ENCODE measurements around the gene COX14. TPM values are rescaled to one million over a fixed set of nuclear protein-coding genes. Genes with fewer than 3 reads are reported as not detected.

Gene COX14
- total RNA-seq, 1 experiment from 2014 or later: 74.5 TPM

GRCh38 chr12:50069069-50069468 is 43.0 kb upstream of the COX14 start:
- no peak for ATAC-seq

GRCh38 chr12:50069539-50069938 is 42.5 kb upstream of the COX14 start:
- ChIA-PET POLR2A (no interaction called here), CTCF (interaction anchor here (0.7 to 3.3 kb wide), 3 partner anchors 13 to 102 kb away, joined by 5 to 30 read pairs (median 6); no protein-coding TSS in a partner anchor)
- no TSS peak for BruUV-seq (replicated peaks)

More at GRCh38 chr12:50069069-50069468, 43.0 kb upstream of the COX14 start:
- CTCF ChIA-PET: interaction anchor here (0.7 to 3.3 kb wide), 3 partner anchors 13 to 102 kb away, joined by 5 to 30 read pairs (median 6); no protein-coding TSS in a partner anchor
- Histone ChIP-seq H3K9me3 (ENCODE audit: control insufficient read depth, insufficient read depth, low read depth, low read length) (no peaks in the 10 kb centered on the region), H3K4me3 (ENCODE audit: low read depth in 2 of 2, low read length in 2 of 2) (no peak overlapping the region), H3K4me1 (ENCODE audit: control insufficient read depth, insufficient read depth, low read length) (0 out of 2 replicates have a peak, but pooled peaks cover 3% of the 10 kb centered on the region), H3K27me3 (ENCODE audit: control insufficient read depth, insufficient read depth, low read length) (no peaks in the 10 kb centered on the region), H3K27ac (ENCODE audit: low read length) (no peak overlapping the region), H3K36me3 (ENCODE audit: control insufficient read depth, insufficient read depth, low read length) (no peaks in the 10 kb centered on the region)
- TF ChIP-seq SIN3A (IDR thresholded peaks at IDR 0.05; ENCODE audit: borderline replicate concordance, insufficient read depth, low read depth, low read length) (no peak), TCF7L2 (IDR thresholded peaks at IDR 0.05; ENCODE audit: low read depth, low read length) (no peak), POLR2AphosphoS5 (IDR thresholded peaks at IDR 0.05; ENCODE audit: low read depth, low read length) (no peak), REST (IDR thresholded peaks at IDR 0.05; ENCODE audit: insufficient read depth in 1 of 2, low read depth in 2 of 2, low read length in 1 of 2) (no peak), CTCF (IDR thresholded peaks at IDR 0.05) (no peak)
- POLR2A ChIA-PET: no interaction called here
- intact Hi-C loops (cut with micrococcal nuclease; ENCODE audit: unreplicated experiment): no loop called here
- BruUV-seq (replicated peaks): no TSS peak
- no peak for DNase-seq (ENCODE audit: low read depth, low spot score)
- in situ Hi-C loops (cut with HindIII; ENCODE audit: low pct_unique_long_range_greater_than_20kb, low sequenced_read_pairs): no loop called here

More at GRCh38 chr12:50069539-50069938, 42.5 kb upstream of the COX14 start:
- no peak for DNase-seq (ENCODE audit: low read depth, low spot score)
- no peaks in the 10 kb centered on the region for H3K27me3 ChIP-seq (ENCODE audit: control insufficient read depth, insufficient read depth, low read length)
- no peaks in the 10 kb centered on the region for H3K36me3 ChIP-seq (ENCODE audit: control insufficient read depth, insufficient read depth, low read length)
- TF ChIP-seq POLR2AphosphoS5 (IDR thresholded peaks at IDR 0.05; ENCODE audit: low read depth, low read length): no peak
- TF ChIP-seq REST (IDR thresholded peaks at IDR 0.05; ENCODE audit: insufficient read depth in 1 of 2, low read depth in 2 of 2, low read length in 1 of 2): no peak
- TF ChIP-seq CTCF (IDR thresholded peaks at IDR 0.05): no peak
- TF ChIP-seq TCF7L2 (IDR thresholded peaks at IDR 0.05; ENCODE audit: low read depth, low read length): no peak
- TF ChIP-seq SIN3A (IDR thresholded peaks at IDR 0.05; ENCODE audit: borderline replicate concordance, insufficient read depth, low read depth, low read length): no peak
- no peak for ATAC-seq
- in situ Hi-C loops (cut with HindIII; ENCODE audit: low pct_unique_long_range_greater_than_20kb, low sequenced_read_pairs): no loop called here
- intact Hi-C loops (cut with micrococcal nuclease; ENCODE audit: unreplicated experiment): no loop called here
- H3K9me3 ChIP-seq (ENCODE audit: control insufficient read depth, insufficient read depth, low read depth, low read length): no peaks in the 10 kb centered on the region
- H3K4me1 ChIP-seq (ENCODE audit: control insufficient read depth, insufficient read depth, low read length): 0 out of 2 replicates have a peak, but pooled peaks cover 3% of the 10 kb centered on the region
- H3K4me3 ChIP-seq (ENCODE audit: low read depth in 2 of 2, low read length in 2 of 2): no peak overlapping the region
- H3K27ac ChIP-seq (ENCODE audit: low read length): no peak overlapping the region
